NCI-H82 treated with DMSO at 0.1 percent for 48 hours (cell line): ENCODE results near the gene VPS33B.
A peak's percentile ranks its signal among the peaks of the same experiment; 100 is the strongest.
"Not testable (repeated sequence)": the region's sequence is repeated elsewhere in the genome, so short reads cannot be mapped to it uniquely, and the experiment has no call there.

ENCODE experiments used
- DNase-seq: peaks from one replicate; lab custom pipeline; 2025; ENCODE audit not compliant: unreplicated experiment; lab: John Stamatoyannopoulos, UW

The VPS33B gene

GRCh38 chr15:91032919-91033803 lies 10.8 kb upstream of the VPS33B start:
- no peak for DNase-seq

- DNase-seq = no peak
These were observed 9.4 kb upstream of the VPS33B start for GRCh38 chr15:91031796-91032195.

DNA sequence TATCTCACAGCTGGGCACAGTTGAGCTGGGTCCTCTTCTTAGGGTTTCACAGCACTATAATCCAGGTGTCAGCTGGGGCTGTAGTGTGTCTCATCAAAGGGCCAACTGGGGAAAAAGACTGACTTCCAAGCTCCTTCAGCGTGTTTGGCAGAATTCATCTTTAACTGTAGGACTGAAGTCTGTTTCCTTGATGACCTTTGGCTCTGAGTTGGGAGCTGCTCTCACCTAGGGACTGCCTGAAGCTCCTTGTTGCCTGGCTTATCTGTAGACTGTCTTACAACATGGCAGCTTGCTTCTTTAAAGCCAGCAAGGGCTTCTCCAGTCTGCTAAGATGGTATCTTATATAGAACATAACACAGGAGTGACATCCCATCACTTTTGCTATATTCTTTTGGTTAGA lies 5.3 kb upstream of the VPS33B start:
- no peak for DNase-seq

DNA sequence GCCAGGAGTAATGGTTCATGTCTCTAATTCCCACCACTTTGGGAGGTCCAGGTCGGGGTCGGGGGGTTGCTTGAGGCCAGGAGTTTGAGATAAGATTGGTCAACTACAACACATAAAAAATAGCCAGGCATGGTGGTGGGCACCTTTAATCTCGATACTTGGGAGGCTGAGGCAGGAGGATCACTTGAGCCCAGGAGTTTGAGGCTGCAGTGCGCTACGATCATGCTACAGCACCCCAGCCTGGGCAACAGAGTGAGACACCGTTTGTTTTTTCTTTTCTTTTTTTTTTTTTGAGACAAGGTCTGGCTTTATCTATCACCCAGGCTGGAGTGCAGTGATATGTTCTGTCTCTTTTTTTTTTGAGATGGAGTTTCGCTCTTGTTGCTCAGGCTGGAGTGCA lies 1.3 kb upstream of the VPS33B start:
- DNase-seq = no peak

DNA sequence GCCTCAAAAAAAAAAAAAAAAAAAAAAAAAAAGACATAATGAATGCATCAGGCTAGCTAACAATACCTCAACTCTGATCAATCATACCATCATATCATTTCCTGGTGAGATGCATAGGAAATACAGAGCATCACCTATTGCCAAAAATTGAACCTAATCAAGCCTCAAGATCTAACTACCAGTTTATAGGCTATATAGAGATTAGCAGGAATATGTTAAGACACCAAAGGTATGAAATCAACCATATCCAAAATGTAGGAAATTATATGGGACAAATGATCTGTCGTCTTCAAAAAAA lies 387 bp upstream of the VPS33B start:
- no peak for DNase-seq

- no peak for DNase-seq
These were observed 799 bp downstream of the VPS33B start for GRCh38 chr15:91021516-91022074.

GRCh38 chr15:91018158-91018557 lies 4.2 kb downstream of the VPS33B start:
- no peak for DNase-seq

GRCh38 chr15:91017716-91018115 lies 4.7 kb downstream of the VPS33B start:
- DNase-seq = no peak

- DNase-seq = not testable (repeated sequence)
These were observed 8.7 kb downstream of the VPS33B start for GRCh38 chr15:91013701-91014100.

DNA sequence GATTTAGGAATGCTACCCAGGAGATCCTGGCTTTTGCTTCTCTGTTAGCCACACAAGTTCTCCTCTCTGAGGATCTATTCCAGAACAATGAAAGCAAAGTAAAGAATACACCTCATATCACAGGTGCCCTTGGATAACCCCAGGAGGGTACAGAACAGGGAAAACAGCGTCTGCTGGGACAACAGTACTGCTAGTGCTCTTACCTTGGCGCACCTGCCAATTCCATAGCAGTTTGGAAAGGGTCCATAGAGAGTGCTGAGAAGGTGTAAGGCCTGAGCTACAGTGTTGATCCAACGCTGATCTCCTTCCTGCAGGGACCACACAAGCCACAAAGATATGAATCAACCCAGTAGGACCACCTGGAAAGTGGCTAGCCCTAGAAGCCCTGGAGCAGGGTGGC lies 15.1 kb downstream of the VPS33B start:
- DNase-seq = no peak

DNA sequence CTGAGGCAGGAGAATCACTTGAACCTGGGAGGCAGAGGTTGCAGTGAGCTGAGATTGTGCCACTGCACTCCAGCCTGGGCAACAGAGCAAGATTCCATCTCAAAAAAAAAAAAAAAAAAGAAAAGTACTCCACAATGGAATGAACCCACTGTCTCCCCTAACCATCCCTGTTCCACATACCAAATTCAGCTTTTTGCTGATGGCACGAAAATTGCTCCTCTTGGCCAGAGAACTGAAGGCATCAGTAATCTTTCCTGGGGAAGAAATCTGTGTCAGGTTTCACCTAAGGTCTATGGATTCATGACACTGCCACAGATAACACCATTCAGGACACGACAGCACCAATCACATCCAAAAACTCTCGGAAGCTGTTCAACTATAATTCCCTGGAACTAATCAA lies 21.2 kb downstream of the VPS33B start:
- no peak for DNase-seq

- DNase-seq = no peak
These were observed 23.7 kb downstream of the VPS33B start for GRCh38 chr15:90998737-90999136.

DNA sequence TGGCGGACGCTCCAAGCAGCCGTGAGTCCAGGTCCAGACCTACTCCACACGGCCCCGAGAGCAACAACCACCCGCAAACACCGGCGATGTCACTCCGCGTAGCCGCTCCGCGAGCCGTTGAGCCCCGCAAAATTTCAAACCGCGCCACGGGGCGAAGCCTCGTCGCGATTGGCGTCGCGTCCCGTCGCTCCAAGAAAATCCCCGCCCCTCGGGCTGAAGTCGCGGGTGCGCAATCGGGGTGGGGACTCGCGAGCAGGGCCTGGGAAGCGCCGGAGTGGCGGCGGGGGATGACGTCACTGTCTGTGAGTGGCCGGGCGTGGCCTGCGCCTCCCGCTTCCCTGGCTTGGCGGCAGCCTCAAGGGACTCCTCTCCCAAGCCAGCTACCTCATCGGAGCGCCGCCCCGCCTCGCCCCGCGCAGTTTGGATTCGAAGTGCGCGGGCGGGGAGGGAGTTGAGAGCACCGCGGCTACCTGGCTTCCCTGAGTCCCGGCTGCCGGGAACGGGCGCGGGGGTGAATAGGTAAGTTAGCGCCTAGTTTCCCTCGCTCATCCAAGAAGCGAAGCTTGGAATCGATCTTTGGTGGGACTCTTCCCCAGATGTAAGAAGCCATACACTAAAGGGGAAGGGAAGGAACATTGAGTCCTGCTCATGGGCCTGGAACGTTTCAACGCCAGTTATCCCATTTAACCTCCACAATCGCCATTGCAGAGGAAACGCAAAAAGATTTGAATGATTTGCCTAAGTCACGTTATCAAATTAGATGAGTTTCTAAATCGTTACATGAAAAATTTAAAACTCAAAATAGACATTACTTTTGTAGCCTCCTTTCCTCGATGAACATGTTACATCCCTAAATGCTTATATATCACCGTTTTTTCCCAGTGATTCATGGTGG lies 27.7 kb downstream of the VPS33B start, which contains the start of gene PRC1:
Gene PRC1 (minus strand): TSS at position 119 of the 895 bp plus-strand sequence. CDS start 118 bp downstream, at position 1.
- peak; percentile 81 for DNase-seq

- no peak for DNase-seq
These were observed 28.4 kb downstream of the VPS33B start for GRCh38 chr15:90994059-90994416.

DNA sequence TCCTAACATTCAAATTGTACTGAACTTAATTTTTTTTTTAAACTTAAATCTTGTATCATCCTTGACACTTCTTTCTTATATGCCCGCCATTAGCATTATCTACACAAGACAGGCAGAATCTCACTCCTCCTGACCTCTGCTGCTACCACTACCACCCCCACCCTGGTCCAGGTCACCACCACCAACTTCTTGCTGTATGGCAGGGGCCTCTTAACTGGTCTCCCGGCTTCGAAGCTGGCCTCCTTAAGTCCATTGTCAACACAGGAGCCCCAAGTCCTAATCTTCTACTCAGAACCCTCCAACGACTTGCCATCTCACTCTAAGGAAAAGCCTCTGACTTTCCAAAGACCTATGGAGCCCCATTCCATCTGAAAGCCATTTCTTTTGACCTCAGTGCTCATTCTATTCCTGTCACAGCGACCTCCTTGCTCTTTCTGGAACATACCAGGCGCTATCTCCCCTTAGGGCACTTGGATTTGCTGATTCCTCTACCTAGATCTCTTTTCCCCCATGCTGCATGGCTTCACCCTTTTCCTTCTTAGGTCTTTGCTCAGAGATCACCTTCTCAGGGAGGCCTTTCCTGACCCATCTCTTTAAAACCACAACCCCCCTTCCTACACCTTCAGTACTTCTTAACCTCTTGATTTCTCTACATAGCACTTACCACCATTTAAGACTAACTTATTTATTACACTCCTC lies 30.7 kb downstream of the VPS33B start:
- DNase-seq = no peak

- DNase-seq = no peak
These were observed 31.9 kb downstream of the VPS33B start for GRCh38 chr15:90990446-90990845.

GRCh38 chr15:90989040-90989768 lies 33.2 kb downstream of the VPS33B start:
- no peak for DNase-seq

DNA sequence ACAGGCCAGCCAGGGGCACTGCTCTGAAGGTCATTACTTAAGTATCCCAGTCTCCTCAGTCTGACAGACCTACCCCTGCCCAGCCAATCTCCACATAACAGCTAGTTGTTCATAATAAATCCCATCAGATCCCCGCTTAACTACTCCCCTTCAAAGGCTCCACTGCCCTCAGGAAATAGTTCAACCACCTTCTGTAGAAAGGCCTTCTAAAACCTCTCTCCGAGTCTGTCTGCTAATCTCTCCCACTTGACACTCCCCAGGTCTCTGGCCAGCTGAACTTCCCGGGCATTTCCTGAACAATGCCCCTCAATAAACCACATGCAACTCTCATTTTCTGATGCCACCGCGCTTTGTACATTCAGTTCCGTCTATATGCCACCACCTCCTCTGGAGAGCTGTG lies 34.1 kb downstream of the VPS33B start:
- DNase-seq = peak; percentile 25

DNA sequence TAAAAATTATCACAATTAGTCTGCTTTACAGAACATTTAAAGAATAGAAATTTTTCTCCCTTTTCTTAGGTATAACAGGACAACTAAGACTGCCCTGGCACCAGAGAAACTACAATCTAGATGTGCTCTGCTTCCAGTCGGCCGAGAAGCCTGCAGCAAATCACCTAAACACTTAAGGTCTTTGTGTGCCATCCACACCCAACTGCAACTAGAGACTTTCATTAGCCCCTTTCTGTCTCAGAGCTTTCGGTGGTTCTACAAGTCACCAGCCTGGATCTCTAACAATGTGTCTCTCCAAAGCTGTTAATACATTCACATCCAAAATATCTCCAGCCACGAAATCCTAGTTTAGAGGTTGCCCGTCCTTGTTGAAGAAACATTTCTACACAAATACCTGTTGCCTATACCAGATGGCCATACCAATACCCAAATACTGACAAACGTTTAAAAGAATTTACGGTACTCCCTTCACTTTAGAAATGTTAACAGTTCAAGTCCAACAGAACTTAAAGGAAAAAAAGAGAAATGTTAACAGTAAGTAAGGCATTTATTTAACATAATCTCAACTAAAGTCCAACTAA lies 34.7 kb downstream of the VPS33B start:
- no peak for DNase-seq
